HuH-7 (cell line): ENCODE results near the gene STS.
A peak's percentile ranks its signal among the peaks of the same experiment; 100 is the strongest.
"Not testable (repeated sequence)": the region's sequence is repeated elsewhere in the genome, so short reads cannot be mapped to it uniquely, and the experiment has no call there.

Experiments used
- DNase-seq: peaks from one replicate; pipeline ENCODE4 v3.0.0; 2011; ENCODE audit warnings: low spot score

The STS gene

DNA sequence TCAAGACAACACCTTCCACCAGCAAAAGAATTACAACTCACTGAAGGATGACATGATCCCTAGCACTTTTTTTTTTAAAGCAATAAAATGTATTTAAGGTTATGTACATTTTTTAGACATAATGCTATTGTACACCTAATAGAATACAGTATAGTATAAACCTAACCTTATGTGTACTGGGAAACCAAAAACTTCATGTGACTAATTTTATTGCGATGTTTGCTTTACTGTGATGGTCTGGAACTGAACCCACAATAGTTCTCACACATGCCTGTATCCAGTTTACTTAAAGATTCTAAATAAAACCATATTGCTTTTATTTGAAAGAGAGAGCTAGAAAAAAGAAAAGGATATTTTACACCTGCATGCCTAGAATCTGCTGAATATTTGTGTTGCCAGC is 4.4 kb upstream of the STS start:
- no peak for DNase-seq

- DNase-seq: no peak
These were observed 3.5 kb upstream of the STS start for GRCh38 chrX:7143941-7144525.

DNA sequence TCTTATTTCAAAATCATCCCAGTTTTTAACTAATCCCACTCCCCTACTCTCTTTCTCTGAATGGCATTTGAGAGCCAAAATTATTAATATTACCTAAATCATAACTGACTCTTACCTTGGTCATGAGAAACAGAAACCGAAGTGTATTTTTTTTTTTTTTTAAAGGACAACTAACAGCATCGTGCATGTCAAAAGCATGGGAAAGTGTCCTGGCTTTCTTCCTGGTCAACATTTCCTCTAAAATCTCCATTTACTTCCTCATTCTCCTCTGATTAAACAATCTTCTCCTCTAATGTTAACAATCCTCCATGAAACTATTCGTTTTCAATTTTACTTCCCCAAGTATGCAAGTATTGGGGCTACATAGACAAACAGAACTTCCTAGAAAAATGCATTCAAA is 2.1 kb upstream of the STS start:
- no peak for DNase-seq

- no peak for DNase-seq
These were observed 1.4 kb upstream of the STS start for GRCh38 chrX:7146020-7146702.

DNA sequence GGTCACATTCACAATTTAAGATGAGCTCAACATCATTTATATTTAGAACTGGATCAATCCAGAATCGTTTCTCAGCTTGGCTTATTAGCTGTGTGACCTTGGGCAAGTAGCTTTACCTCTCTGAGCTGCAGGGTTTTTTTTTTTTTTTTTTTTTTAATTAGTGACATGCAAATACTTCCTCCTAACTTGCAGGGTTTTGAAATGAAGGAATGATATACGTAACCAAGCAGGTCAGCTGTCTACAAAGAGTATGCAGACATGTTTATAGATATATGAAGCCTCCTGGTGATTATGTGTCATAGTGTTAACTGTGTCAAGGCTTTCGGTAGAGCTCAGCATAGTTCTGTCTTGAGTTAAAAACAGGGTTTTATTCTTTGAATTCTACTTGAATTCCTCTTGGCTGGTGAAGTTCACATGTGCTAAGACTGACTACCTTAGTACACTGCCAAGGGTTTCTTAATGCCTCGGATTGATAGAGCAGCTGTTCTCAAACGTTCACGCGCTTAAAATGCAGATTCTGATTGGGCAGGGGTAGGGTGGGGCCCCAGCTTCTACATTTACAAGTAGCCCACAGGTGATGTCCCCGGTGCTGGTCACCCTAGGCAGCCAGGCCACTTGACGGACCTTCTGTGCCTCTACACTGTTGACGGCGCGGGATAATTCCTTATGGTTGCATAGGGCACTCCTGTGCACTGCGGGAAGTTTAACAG is 654 bp upstream of the STS start:
- no peak for DNase-seq

- DNase-seq: peak; percentile 61
These were observed 704 bp downstream of the STS start, which contains the start of gene PUDP for GRCh38 chrX:7147978-7148854. TSS of gene PUDP (minus strand) at chrX:7148153. CDS start at chrX:7148113, 40 bp downstream.

- no peak for DNase-seq
These were observed 1.9 kb downstream of the STS start for GRCh38 chrX:7149411-7149810.

DNA sequence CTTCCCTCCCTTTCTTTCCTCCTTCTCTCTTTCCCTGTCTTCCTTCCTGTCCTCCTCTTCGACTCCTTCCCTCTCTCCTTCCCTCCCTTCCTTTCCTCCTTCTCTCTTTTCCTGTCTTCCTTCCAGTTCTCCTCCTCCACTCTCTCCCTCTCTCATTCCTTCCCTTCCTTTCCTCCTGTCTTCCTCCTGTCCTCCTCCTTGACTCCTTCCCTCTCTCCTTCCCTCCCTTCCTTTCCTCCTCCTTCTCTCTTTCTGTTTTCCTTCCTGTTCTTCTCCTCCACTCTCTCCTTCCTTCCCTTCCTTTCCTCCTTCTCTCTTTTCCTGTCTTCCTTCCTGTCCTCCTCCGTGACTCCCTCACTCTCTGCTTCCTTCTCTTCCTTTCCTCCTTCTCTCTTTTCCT is 5.7 kb downstream of the STS start:
- no peak for DNase-seq

- DNase-seq: no peak
These were observed 6.6 kb downstream of the STS start for GRCh38 chrX:7154041-7154597.

GRCh38 chrX:7155163-7155562 is 7.7 kb downstream of the STS start:
- DNase-seq: no peak

DNA sequence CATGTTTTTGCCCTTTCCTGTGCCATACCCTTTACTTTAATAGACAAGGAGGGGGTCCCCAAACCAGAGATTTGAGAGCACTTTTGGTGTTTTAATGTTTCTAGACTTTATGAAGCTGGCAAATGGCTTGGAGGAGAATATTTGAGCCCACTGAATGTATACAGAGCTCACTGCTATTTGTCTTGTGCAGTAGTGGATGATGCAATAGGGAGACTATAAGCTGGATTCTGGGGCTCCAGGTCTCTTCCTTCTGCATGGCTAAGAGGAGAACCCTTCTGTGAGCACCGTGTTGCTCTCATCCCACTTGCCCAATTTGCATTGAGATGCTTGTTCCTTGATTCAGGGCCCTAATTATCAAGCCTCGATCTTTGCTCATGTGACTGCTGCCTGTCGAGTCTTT is 9.4 kb downstream of the STS start:
- no peak for DNase-seq

- DNase-seq: no peak
These were observed 11.0 kb downstream of the STS start for GRCh38 chrX:7158468-7158990.

GRCh38 chrX:7159149-7159861 is 11.8 kb downstream of the STS start:
- no peak for DNase-seq

- DNase-seq: no peak
These were observed 15.7 kb downstream of the STS start for GRCh38 chrX:7163146-7163677.

DNA sequence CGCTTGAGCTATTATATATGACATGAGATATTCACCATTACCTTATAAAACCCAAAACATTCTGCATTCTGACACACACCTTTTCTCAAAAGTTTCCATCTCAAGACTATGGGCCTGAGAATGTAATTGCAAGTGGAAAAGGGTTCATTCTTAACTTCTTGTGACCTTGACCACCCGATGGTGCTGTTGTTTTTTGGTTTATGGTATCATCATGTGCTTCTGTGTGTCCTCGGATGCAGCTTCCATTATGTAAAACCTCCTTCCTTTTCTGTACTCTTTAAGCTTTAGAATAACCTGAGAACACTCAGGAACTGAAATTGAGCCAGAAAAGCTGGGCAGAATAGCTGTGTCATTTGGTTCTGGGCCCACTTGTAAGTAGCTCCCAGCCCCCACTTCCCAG is 16.7 kb downstream of the STS start:
- no peak for DNase-seq

GRCh38 chrX:7168371-7168770 is 20.9 kb downstream of the STS start:
- no peak for DNase-seq

- no peak for DNase-seq
These were observed 22.1 kb downstream of the STS start for GRCh38 chrX:7169627-7170026.

DNA sequence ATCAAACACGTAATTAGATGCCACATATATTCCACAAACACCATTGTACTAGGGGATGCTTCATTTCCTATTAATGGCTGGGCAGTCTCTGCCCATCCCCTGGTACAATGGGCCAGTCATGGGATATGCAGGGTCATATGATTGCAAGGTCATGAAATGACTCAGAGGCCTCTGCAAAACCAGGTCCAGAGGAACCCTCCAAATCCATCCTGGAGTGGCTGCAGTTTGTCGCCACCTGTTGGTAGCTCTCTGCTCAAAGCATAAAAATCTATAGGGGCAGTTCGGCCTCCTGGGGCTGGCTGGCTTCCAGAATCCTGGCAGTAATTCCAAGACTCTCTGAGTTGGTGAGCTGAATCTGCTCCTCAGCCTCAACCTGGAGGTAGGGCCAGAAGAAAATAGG is 23.4 kb downstream of the STS start:
- no peak for DNase-seq

- not testable (repeated sequence) for DNase-seq
These were observed 31.3 kb downstream of the STS start for GRCh38 chrX:7178859-7179258.

DNA sequence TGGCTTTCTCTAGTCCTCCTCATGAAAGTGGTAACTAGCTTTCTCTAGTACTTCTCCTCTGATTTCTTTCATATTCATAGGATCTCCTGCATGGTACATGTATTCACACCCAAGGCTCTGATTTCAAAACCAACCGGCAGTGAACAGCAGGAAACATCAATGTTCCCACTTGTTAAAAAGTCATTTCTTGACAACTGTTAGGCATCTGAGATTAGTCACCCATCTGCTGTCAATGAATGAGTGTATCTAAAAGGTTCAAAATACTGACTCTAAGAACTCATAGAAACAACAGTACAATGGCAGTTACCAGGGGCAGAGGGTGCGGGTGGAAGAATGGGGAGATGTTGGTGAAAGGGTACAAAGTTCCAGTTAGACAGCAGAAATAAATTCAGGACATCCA is 31.9 kb downstream of the STS start:
- DNase-seq: no peak

- no peak for DNase-seq
These were observed 37.3 kb downstream of the STS start for GRCh38 chrX:7184816-7185215.
